Neural cell (in vitro differentiated cells): ENCODE results near the gene FSIP1.

Experiments used
- CTCF ChIP-seq: fragments of 450-650 bp; IDR thresholded peaks from 2 replicates; pipeline ENCODE4 v1.5.1; 2014; ENCODE audit warnings: antibody characterized with exemption, mild to moderate bottlenecking, moderate library complexity; ENCODE audit not compliant: poor library complexity, severe bottlenecking
- EP300 ChIP-seq: fragments of 450-650 bp; conservative IDR thresholded peaks from 2 replicates; pipeline ENCODE4 v1.6.1; 2014; ENCODE audit warnings: antibody characterized with exemption, mild to moderate bottlenecking, moderate library complexity; ENCODE audit not compliant: poor library complexity, severe bottlenecking
- EZH2 ChIP-seq: fragments of 200-600, 300-800 bp; shearing (Covaris generic), sonication (generic); IDR thresholded peaks from 2 replicates; pipeline ENCODE4 v1.6.1; 2014; ENCODE audit warnings: antibody characterized with exemption, low read length, borderline replicate concordance, mild to moderate bottlenecking; ENCODE audit not compliant: insufficient read depth, poor library complexity, severe bottlenecking
- RAD21 ChIP-seq: fragments of 450-650 bp; conservative IDR thresholded peaks from 2 replicates; pipeline ENCODE4 v1.6.1; 2014; ENCODE audit warnings: antibody characterized with exemption, mild to moderate bottlenecking, moderate library complexity
- REST ChIP-seq: IDR thresholded peaks from 2 replicates; pipeline ENCODE4 v1.6.1; 2012; ENCODE audit warnings: borderline replicate concordance

- TF ChIP-seq CTCF (no peak), RAD21 (no peak), EZH2 (no peak), REST (no peak), EP300 (no peak)
Measured at GRCh38 chr15:39591896-39592315, 190.7 kb downstream of the FSIP1 start.
